Measurements from ENCODE around the gene RPS10.

Gene RPS10

GRCh38 chr6:34425498-34426410, at the start of gene RPS10:
RPS10 (minus strand) TSS chr6:34426069; CDS start chr6:34425221, 848 bp downstream.
- DNase-seq: peak; percentile 89

GRCh38 chr6:34475238-34475682, 49.4 kb upstream of the RPS10 start:
- DNase-seq: no peak

- no peak for DNase-seq
Measured at GRCh38 chr6:34474754-34475153, 48.9 kb upstream of the RPS10 start.

GRCh38 chr6:34473967-34474366, 48.1 kb upstream of the RPS10 start:
- DNase-seq: no peak

GRCh38 chr6:34472425-34472824, 46.6 kb upstream of the RPS10 start:
- DNase-seq: no peak

- no peak for DNase-seq
Measured at GRCh38 chr6:34469499-34469898, 43.6 kb upstream of the RPS10 start.

GRCh38 chr6:34468378-34468892, 42.6 kb upstream of the RPS10 start:
- DNase-seq: no peak

- no peak for DNase-seq
Measured at GRCh38 chr6:34466242-34467185, 40.6 kb upstream of the RPS10 start.

- DNase-seq: no peak
Measured at GRCh38 chr6:34465531-34466241, 39.8 kb upstream of the RPS10 start, which contains the start of gene PACSIN1. PACSIN1 (plus strand) TSS chr6:34466076; CDS start chr6:34526306, 60,230 bp downstream.

GRCh38 chr6:34463849-34464248, 38.0 kb upstream of the RPS10 start:
- DNase-seq: no peak

GRCh38 chr6:34463299-34463698, 37.4 kb upstream of the RPS10 start:
- no peak for DNase-seq

GRCh38 chr6:34462551-34462971, 36.7 kb upstream of the RPS10 start:
- DNase-seq: no peak

GRCh38 chr6:34462010-34462409, 36.1 kb upstream of the RPS10 start:
- DNase-seq: no peak

GRCh38 chr6:34460796-34461507, 35.1 kb upstream of the RPS10 start:
- no peak for DNase-seq

- peak; percentile 38 for DNase-seq
Measured at GRCh38 chr6:34459899-34460593, 34.2 kb upstream of the RPS10 start.

- no peak for DNase-seq
Measured at GRCh38 chr6:34457742-34458735, 32.2 kb upstream of the RPS10 start.

- no peak for DNase-seq
Measured at GRCh38 chr6:34457382-34457741, 31.5 kb upstream of the RPS10 start.

GRCh38 chr6:34455831-34456230, 30.0 kb upstream of the RPS10 start:
- DNase-seq: no peak

- DNase-seq: no peak
Measured at GRCh38 chr6:34451192-34451591, 25.3 kb upstream of the RPS10 start.

- no peak for DNase-seq
Measured at GRCh38 chr6:34447910-34448309, 22.0 kb upstream of the RPS10 start.
